HEK293T (cell line): ENCODE measurements around the gene RARA.

ENCODE experiments used
- CTCF ChIA-PET: fragments of 350-600 bp; formaldehyde crosslinking; extraction: SDS; loops from one replicate; lab custom pipeline; 2021; ENCODE audit warnings: antibody characterized with exemption, inconsistent platforms; lab: Yijun Ruan, JAX
- POLR2A ChIA-PET: fragments of 350-600 bp; formaldehyde crosslinking; extraction: SDS; loops from one replicate; lab custom pipeline; 2020; ENCODE audit warnings: antibody characterized with exemption, inconsistent platforms; lab: Yijun Ruan, JAX
- DNase-seq: peaks from one replicate; pipeline ENCODE4 v3.0.0; 2012; ENCODE audit warnings: mixed read lengths; ENCODE audit errors: extremely low spot score
- ARNT ChIP-seq: fragments of 450-650 bp; IDR thresholded peaks from 2 replicates; pipeline ENCODE4 v1.6.1; 2017; ENCODE audit warnings: mild to moderate bottlenecking
- BHLHE40 ChIP-seq: fragments of 450-650 bp; IDR thresholded peaks from 2 replicates; pipeline ENCODE4 v1.6.1; 2016; ENCODE audit warnings: mild to moderate bottlenecking, moderate library complexity, borderline replicate concordance
- CTBP1 ChIP-seq: fragments of 450-650 bp; IDR thresholded peaks from 2 replicates; pipeline ENCODE4 v1.6.1; 2016; ENCODE audit warnings: borderline replicate concordance
- ELF4 ChIP-seq: fragments of 450-650 bp; IDR thresholded peaks from 2 replicates; pipeline ENCODE4 v1.6.1; 2017; ENCODE audit warnings: antibody characterized with exemption
- FOXA1 ChIP-seq: fragments of 450-650 bp; IDR thresholded peaks from 2 replicates; pipeline ENCODE4 v1.6.1; 2016; ENCODE audit warnings: mild to moderate bottlenecking
- FOXK2 ChIP-seq: fragments of 450-650 bp; IDR thresholded peaks from 2 replicates; pipeline ENCODE4 v1.6.1; 2016; ENCODE audit warnings: mild to moderate bottlenecking
- FOXM1 ChIP-seq: fragments of 450-650 bp; IDR thresholded peaks from 2 replicates; pipeline ENCODE4 v1.6.1; 2017; ENCODE audit warnings: mild to moderate bottlenecking, borderline replicate concordance
- HDGF ChIP-seq: fragments of 450-650 bp; IDR thresholded peaks from 2 replicates; pipeline ENCODE4 v1.6.1; 2017; ENCODE audit warnings: antibody characterized with exemption, borderline replicate concordance
- L3MBTL2 ChIP-seq: fragments of 450-650 bp; conservative IDR thresholded peaks from 2 replicates; pipeline ENCODE4 v1.6.1; 2016; ENCODE audit warnings: mild to moderate bottlenecking
- LEF1 ChIP-seq: fragments of 450-650 bp; IDR thresholded peaks from 2 replicates; pipeline ENCODE4 v1.6.1; 2017; ENCODE audit warnings: mild to moderate bottlenecking, borderline replicate concordance
- NFRKB ChIP-seq: fragments of 450-650 bp; IDR thresholded peaks from 2 replicates; pipeline ENCODE4 v1.6.1; 2016; ENCODE audit warnings: mild to moderate bottlenecking, moderate library complexity
- SP1 ChIP-seq: fragments of 450-650 bp; IDR thresholded peaks from 2 replicates; pipeline ENCODE4 v1.6.1; 2017
- SUZ12 ChIP-seq: fragments of 450-650 bp; IDR thresholded peaks from 2 replicates; pipeline ENCODE4 v1.6.1; 2016; ENCODE audit warnings: mild to moderate bottlenecking
- TARDBP ChIP-seq: fragments of 450-650 bp; IDR thresholded peaks from 2 replicates; pipeline ENCODE4 v1.6.1; 2016
- ZNF384 ChIP-seq: fragments of 450-650 bp; IDR thresholded peaks from 2 replicates; pipeline ENCODE4 v1.6.1; 2016
- TF ChIP-seq, protein P1 (sequence below): fragments of 450-650 bp; IDR thresholded peaks from 2 replicates; pipeline ENCODE4 v1.6.1; 2016

Gene RARA

DNA sequence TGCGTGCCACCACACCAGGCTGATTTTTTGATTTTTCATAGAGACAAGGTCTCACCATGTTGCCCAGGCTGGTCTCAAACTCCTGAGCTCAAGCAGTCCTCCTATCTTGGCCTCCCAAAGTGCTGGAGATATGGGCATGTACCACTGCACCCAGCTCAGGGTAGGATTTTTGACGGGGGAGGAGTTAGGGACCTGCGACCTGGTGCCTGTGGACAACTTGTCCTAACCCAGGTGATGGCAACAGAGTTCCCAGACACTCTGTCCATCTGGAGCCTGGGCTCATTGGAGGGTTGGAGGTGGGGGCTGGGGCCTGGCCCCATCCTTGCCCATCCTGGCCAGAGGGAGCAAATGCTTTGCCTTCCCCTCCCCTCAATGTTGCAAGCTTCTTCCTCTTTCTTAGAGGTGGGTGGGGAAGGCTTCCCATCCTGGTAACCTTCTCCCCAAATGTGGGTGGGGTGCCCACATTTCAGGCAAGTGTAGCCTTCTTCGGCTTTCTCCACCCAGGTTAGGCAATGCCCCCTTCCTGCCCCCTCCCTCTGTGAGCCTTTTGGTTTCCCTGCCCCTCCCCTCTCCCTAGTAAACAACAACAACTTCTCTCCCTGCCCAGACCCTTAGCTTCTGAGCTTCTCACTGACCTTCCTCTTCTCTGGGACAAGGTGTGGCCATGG lies 24.9 kb downstream of the RARA start:
- DNase-seq: no peak
- no peak for TF ChIP-seq SP1
- TF ChIP-seq LEF1: no peak
- TF ChIP-seq NFRKB: no peak
- no peak for TF ChIP-seq ZNF384
- CTCF ChIA-PET: interaction anchor here (1.5 kb wide), 1 partner anchor 15 kb away, joined by 3 read pairs; no protein-coding TSS in a partner anchor
- POLR2A ChIA-PET: interaction anchor here (0.7 to 1.3 kb wide), 3 partner anchors 15 to 84 kb away, joined by 3 read pairs; partner anchors contain the start of gene TOP2A

DNA sequence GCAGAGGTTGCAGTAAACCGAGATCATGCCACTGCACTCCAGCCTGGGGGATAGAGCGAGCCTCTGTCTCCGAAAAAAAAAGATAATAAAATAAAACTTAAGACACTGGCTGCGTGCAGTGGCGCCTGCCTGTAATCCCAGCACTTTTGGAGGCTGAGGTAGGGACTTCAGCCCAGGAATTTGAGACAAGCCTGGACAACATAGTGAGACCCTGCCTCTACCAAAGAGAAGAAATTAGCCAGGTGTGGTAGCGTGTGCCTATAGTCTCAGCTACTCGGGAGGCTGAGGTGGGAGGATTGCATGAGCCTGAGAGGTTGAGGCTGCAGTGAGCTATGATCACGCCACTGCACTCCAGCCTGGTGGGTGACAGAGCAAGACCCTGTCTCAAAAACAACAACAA lies 26.6 kb downstream of the RARA start:
- DNase-seq: no peak
- TF ChIP-seq L3MBTL2 (no peak), BHLHE40 (no peak), ELF4 (no peak), FOXM1 (no peak), NFRKB (no peak), TARDBP (no peak), SP1 (no peak), CTBP1 (no peak), SUZ12 (no peak), ZNF384 (no peak), LEF1 (no peak), ARNT (no peak)
- TF ChIP-seq, protein P1, sequence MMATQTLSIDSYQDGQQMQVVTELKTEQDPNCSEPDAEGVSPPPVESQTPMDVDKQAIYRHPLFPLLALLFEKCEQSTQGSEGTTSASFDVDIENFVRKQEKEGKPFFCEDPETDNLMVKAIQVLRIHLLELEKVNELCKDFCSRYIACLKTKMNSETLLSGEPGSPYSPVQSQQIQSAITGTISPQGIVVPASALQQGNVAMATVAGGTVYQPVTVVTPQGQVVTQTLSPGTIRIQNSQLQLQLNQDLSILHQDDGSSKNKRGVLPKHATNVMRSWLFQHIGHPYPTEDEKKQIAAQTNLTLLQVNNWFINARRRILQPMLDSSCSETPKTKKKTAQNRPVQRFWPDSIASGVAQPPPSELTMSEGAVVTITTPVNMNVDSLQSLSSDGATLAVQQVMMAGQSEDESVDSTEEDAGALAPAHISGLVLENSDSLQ: no peak
- ChIA-PET POLR2A (interaction anchor here (1.2 to 1.3 kb wide), 2 partner anchors 28 to 32 kb away, joined by 3 to 4 read pairs; no protein-coding TSS in a partner anchor), CTCF (interaction anchor here (0.6 kb wide), 1 partner anchor 27 kb away, joined by 3 read pairs; no protein-coding TSS in a partner anchor)

DNA sequence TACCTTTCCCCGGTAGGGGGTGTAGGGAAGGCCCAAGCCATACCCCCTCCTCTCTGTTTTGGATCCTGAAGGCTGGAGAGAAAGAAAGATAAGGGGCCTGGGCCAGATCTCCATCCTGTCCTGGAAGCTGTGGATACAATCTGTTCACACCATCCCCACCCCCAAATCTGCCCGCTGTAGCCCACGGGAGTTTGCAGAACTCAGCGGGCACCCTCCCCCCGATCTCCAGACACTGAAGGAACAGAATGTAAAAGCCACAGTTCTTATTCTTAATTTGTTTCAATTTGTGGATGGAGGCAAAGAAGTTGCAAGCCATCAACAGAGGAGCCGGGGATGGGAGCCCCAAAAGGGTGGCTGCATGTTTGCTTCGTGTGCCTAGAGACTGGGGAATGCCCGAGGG lies 28.4 kb downstream of the RARA start:
- TF ChIP-seq CTBP1 (no peak), FOXM1 (no peak), NFRKB (no peak)
- DNase-seq: no peak
- ChIA-PET CTCF (no interaction called here), POLR2A (no interaction called here)

DNA sequence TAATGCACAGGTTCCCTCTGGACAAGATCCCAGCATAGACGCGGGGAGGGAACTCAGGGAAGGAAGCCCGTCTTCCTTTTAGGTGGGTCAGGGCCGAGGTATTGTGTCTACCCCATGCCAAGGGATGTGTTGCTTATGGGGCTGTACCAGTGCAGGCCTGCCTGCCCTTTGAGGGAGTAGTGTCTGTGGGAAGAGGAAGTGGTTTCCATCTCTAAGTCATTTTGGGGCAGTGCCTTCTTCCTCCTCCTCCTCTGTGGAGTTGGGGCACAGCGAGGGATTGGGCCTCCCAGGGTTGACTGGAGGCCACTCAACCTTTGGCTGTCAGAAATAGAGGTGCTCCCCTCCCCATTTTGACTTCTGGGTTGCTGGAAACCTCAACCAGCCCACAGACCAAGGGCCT lies 29.1 kb downstream of the RARA start:
- ChIA-PET POLR2A (no interaction called here), CTCF (no interaction called here)
- TF ChIP-seq FOXM1: no peak
- TF ChIP-seq SUZ12: no peak
- TF ChIP-seq HDGF: no peak
- DNase-seq: no peak

DNA sequence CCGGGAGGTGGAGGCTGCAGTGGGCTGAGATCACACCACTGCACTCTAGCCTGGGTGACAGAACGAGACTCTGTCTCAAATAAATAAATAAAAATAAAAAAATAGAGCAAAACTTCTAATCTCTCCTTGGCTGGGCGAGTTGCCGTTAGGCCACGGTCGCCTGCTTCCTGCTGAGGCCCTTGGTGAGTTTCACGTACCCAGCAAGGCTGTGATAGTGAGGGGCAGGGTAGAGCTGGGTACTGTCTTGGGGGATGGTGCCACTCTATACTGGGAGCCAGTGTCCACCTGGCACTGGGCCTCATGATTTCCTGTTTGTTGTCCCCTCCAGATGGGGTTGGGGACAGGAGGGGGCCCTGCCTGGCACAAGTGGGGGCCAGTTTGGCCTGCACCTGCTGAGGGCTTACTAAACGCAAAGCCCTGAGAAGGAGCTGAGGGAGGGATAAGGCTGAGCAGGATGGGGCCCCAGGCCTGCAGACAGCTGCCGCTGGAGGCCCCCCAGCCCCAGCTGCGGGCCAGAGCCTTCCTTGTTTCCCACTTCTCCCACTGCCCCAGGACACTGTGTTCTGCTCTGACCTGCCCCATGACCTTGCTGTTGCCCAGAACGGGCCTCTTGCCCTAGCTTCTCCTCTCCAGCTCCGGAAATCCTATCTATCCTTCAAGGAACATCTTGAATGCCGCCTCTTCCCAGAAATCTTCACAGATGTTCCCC lies 30.1 kb downstream of the RARA start:
- DNase-seq: no peak
- ChIA-PET CTCF (interaction anchor here (0.9 kb wide), 1 partner anchor 22 kb away, joined by 3 read pairs; no protein-coding TSS in a partner anchor), POLR2A (no interaction called here)
- TF ChIP-seq L3MBTL2: no peak
- no peak for TF ChIP-seq TARDBP
- TF ChIP-seq FOXA1: no peak
- TF ChIP-seq LEF1: no peak
- TF ChIP-seq ELF4: no peak
- TF ChIP-seq SP1: no peak
- no peak for TF ChIP-seq NFRKB
- TF ChIP-seq, protein P1: no peak
- TF ChIP-seq ARNT: no peak
- TF ChIP-seq ZNF384: no peak
- no peak for TF ChIP-seq HDGF
- TF ChIP-seq FOXK2: no peak
- no peak for TF ChIP-seq FOXM1
- no peak for TF ChIP-seq SUZ12
- no peak for TF ChIP-seq CTBP1
- no peak for TF ChIP-seq BHLHE40

DNA sequence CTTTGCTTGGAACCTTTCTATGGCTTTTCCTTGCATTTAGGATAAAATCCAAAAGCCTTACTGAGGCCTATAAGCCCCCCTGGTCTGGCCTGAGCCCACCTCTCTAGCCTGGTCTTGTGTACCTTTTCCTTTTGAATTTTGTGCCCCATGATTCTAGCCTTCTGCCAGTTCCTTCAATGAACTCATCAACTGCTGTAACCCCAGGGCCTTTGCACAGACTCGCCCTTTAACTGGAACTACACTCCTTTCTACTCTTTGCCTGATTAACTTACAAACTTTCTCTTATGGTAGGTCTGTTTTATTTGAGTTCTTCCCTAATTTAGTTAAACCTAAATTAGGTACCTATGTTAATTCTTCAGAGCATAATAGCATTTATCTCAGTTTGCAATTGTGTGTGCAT lies 31.3 kb downstream of the RARA start:
- POLR2A ChIA-PET: interaction anchor here (1.1 to 1.2 kb wide), 3 partner anchors 21 to 33 kb away, joined by 4 to 7 read pairs (median 4); partner anchors contain the start of gene RARA
- no peak for TF ChIP-seq BHLHE40
- no peak for TF ChIP-seq ELF4
- no peak for TF ChIP-seq HDGF
- no peak for TF ChIP-seq NFRKB
- TF ChIP-seq TARDBP: no peak
- no peak for TF ChIP-seq LEF1
- no peak for TF ChIP-seq CTBP1
- no peak for TF ChIP-seq SUZ12
- TF ChIP-seq SP1: no peak
- no peak for TF ChIP-seq FOXA1
- no peak for TF ChIP-seq FOXM1
- TF ChIP-seq FOXK2: no peak
- no peak for TF ChIP-seq L3MBTL2
- TF ChIP-seq, protein P1: no peak
- no peak for TF ChIP-seq ARNT
- no peak for TF ChIP-seq ZNF384
- CTCF ChIA-PET: interaction anchor here (0.6 to 0.8 kb wide), 2 partner anchors 15 to 1212 kb away, joined by 3 read pairs; no protein-coding TSS in a partner anchor
- DNase-seq: no peak
